Stimulated activated CD4-positive, alpha-beta T cell treated with anti-CD3 and anti-CD28 coated beads, Interleukin-15, amount 100 ng/mL, for 24 hours (primary cell): ENCODE results near the gene SCGB1D1.

Source experiments
- DNase-seq: peaks from one replicate; pipeline ENCODE4 v3.0.0-alpha.2; 2020

Gene SCGB1D1

GRCh38 chr11:62190011-62190410 is at the start of gene SCGB1D1:
Gene SCGB1D1, plus strand, starts transcription at chr11:62190216. Its CDS starts 69 bp downstream, at chr11:62190285.
- DNase-seq: no peak

GRCh38 chr11:62140304-62141110 is 49.5 kb upstream of the SCGB1D1 start:
- no peak for DNase-seq

- DNase-seq: no peak
These were observed 48.6 kb upstream of the SCGB1D1 start for GRCh38 chr11:62141111-62142042.

GRCh38 chr11:62142043-62142375 is 48.0 kb upstream of the SCGB1D1 start:
- DNase-seq: no peak

GRCh38 chr11:62142921-62143320 is 47.1 kb upstream of the SCGB1D1 start:
- no peak for DNase-seq

GRCh38 chr11:62143727-62144126 is 46.3 kb upstream of the SCGB1D1 start:
- DNase-seq: no peak

- DNase-seq: no peak
These were observed 45.3 kb upstream of the SCGB1D1 start for GRCh38 chr11:62144641-62145255.

GRCh38 chr11:62145261-62145871 is 44.6 kb upstream of the SCGB1D1 start:
- DNase-seq: no peak

GRCh38 chr11:62146476-62147200 is 43.4 kb upstream of the SCGB1D1 start:
- no peak for DNase-seq

GRCh38 chr11:62147545-62147944 is 42.5 kb upstream of the SCGB1D1 start:
- DNase-seq: no peak

GRCh38 chr11:62148271-62148980 is 41.6 kb upstream of the SCGB1D1 start:
- no peak for DNase-seq

GRCh38 chr11:62149986-62150886 is 39.8 kb upstream of the SCGB1D1 start:
- no peak for DNase-seq

GRCh38 chr11:62150887-62151736 is 38.9 kb upstream of the SCGB1D1 start:
- DNase-seq: no peak

GRCh38 chr11:62151737-62152102 is 38.3 kb upstream of the SCGB1D1 start:
- no peak for DNase-seq

- DNase-seq: no peak
These were observed 37.5 kb upstream of the SCGB1D1 start for GRCh38 chr11:62152245-62153086.

- DNase-seq: no peak
These were observed 37.0 kb upstream of the SCGB1D1 start for GRCh38 chr11:62153087-62153395.

GRCh38 chr11:62153617-62154016 is 36.4 kb upstream of the SCGB1D1 start:
- DNase-seq: no peak

GRCh38 chr11:62157603-62158002 is 32.4 kb upstream of the SCGB1D1 start:
- DNase-seq: no peak

- DNase-seq: no peak
These were observed 23.6 kb upstream of the SCGB1D1 start for GRCh38 chr11:62166371-62166770.
